Mesothelial cell of epicardium (in vitro differentiated cells): ENCODE data around the gene ENO1. TPM values are rescaled to one million over a fixed set of nuclear protein-coding genes. Genes with fewer than 3 reads are reported as not detected.
"Not testable (repeated sequence)": the region's sequence is repeated elsewhere in the genome, so short reads cannot be mapped to it uniquely, and the experiment has no call there.

ENCODE experiments used
- DNase-seq, 2 experiments: peaks; one replicate each; pipeline ENCODE4 v3.0.0; 2021; ENCODE audit warnings: low spot score in 2 of 2; ENCODE audit not compliant: unreplicated experiment in 2 of 2
- H3K27ac Mint-ChIP-seq: 2 replicates; pipeline ENCODE4 v1.8.0; 2021; ENCODE audit warnings: mixed read lengths
- H3K27me3 Mint-ChIP-seq: 2 replicates; pipeline ENCODE4 v1.8.0; 2021; ENCODE audit warnings: low read depth, mixed read lengths
- H3K36me3 Mint-ChIP-seq: 2 replicates; pipeline ENCODE4 v1.8.0; 2021; ENCODE audit warnings: mixed read lengths
- H3K4me1 Mint-ChIP-seq: 2 replicates; pipeline ENCODE4 v1.8.0; 2021; ENCODE audit warnings: mixed read lengths
- H3K4me3 Mint-ChIP-seq: 2 replicates; pipeline ENCODE4 v1.8.0; 2021; ENCODE audit warnings: mild to moderate bottlenecking, moderate library complexity, mixed read lengths
- H3K9me3 Mint-ChIP-seq: 2 replicates; pipeline ENCODE4 v1.8.0; 2021; ENCODE audit warnings: mixed read lengths
- total RNA-seq: library from RNA; stranded (reverse); gene quantifications from 3 replicates; pipeline ENCODE4 v1.2.1, GENCODE V29; 2021
- TF ChIP-seq, protein P1 (sequence below): fragments of 200-600 bp; sonication (generic); IDR thresholded peaks from one replicate; pipeline ENCODE4 v1.5.0; 2021; ENCODE audit warnings: antibody characterized with exemption; ENCODE audit not compliant: unreplicated experiment

The ENO1 gene
- total RNA-seq = 1,024 to 1,067 TPM (median 1,030 TPM) in 3 replicates

DNA sequence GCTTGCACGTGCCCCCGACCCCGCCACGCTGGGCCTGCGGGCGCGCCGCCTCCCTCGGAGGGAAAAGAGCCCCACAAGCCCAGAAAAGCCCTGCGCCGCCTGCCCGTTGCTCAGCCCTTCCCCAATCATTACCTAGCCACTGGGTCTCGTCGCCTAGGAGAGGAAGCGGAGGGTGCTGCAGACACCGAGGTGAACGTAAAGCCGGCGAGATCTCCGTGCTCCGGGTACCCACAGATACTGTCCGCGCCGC, at the start of gene ENO1:
Gene ENO1 (minus strand): TSS at position 239 of the 250 bp plus-strand sequence. CDS start 3,778 bp downstream, outside the sequence.
- Mint-ChIP-seq H3K27me3 (no peaks in the 10 kb centered on the region), H3K9me3 (no peaks in the 10 kb centered on the region), H3K4me1 (peaks cover 47% of the 10 kb centered on the region), H3K4me3 (peak within 1 kb of the TSS; percentile 92), H3K27ac (peak within 1 kb of the TSS; percentile 98), H3K36me3 (peaks cover 9% of the 10 kb centered on the region)
- TF ChIP-seq, protein P1, sequence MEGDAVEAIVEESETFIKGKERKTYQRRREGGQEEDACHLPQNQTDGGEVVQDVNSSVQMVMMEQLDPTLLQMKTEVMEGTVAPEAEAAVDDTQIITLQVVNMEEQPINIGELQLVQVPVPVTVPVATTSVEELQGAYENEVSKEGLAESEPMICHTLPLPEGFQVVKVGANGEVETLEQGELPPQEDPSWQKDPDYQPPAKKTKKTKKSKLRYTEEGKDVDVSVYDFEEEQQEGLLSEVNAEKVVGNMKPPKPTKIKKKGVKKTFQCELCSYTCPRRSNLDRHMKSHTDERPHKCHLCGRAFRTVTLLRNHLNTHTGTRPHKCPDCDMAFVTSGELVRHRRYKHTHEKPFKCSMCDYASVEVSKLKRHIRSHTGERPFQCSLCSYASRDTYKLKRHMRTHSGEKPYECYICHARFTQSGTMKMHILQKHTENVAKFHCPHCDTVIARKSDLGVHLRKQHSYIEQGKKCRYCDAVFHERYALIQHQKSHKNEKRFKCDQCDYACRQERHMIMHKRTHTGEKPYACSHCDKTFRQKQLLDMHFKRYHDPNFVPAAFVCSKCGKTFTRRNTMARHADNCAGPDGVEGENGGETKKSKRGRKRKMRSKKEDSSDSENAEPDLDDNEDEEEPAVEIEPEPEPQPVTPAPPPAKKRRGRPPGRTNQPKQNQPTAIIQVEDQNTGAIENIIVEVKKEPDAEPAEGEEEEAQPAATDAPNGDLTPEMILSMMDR = no peak
- DNase-seq = no peak

DNA sequence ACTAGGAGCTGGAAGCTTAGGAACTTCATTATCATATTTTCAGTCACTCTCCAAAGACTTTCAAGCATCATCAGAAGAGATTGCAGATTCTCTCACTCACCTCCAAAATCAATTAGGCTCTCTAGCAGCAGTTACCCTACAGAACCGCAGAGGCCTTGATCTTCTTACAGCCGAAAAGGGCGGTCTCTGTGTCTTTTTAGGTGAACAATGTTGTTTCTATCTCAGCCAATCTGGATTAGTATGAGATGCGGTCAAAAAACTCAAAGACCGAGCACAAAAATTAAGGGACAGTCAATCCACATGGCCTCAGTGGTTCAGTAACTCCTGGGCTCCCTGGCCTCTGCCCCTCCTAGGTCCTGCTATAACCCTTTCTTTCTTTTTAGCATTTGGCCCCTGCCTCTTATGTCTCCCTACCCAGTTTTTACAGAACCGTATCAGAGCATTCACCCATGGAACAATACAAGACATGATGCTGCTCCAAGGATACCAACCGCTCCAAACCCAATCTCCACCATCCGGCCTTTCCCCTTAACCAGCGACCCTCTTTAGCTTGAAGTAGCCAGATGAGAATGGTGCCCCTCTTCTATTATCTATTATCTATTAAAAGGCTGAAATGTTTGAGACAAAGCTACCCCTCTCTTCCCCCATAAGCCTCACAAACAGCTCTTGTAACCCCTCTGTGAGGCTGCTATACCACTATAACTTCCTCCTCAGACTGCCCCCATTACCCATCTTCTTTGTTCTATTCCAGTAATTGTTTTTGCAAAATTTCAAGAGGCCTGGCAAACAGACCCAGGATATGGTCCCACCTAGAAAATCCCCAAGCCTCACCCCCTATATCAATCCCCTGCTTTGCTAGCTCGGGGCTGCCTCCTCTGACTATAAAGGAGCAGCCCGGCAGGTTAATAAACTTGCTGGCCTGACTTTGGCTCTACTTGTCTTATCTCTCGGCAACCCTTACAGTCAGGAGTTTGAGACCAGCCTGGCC, 48.5 kb upstream of the ENO1 start:
- no peaks in the 10 kb centered on the region for H3K27me3 Mint-ChIP-seq
- H3K9me3 Mint-ChIP-seq = no peaks in the 10 kb centered on the region
- no peaks in the 10 kb centered on the region for H3K4me1 Mint-ChIP-seq
- H3K36me3 Mint-ChIP-seq = no peaks in the 10 kb centered on the region
- TF ChIP-seq, protein P1 = no peak
- DNase-seq = no peak
- H3K4me3 Mint-ChIP-seq = no peak overlapping the region
- H3K27ac Mint-ChIP-seq = no peak overlapping the region

DNA sequence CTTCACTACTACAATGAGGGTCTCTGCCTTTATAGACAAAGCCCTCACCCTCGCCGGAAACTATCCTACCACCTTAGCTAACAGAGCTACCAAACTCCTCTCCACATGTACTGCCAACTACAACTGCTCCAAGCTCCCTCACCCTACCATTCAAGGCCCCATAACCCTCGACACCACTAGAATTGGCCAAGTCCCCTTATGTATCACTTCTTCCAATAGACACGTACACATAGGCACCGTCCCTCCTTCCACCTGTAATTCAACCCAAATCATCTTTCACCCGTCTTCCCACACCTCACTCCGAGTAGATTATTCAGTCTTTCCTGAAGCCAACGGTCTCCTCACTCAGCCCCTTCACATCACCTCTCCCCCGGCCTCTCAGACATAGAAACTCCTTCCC, 47.5 kb upstream of the ENO1 start:
- Mint-ChIP-seq H3K27me3 (no peaks in the 10 kb centered on the region), H3K9me3 (no peaks in the 10 kb centered on the region), H3K4me1 (no peaks in the 10 kb centered on the region), H3K36me3 (no peaks in the 10 kb centered on the region), H3K27ac (no peak overlapping the region), H3K4me3 (no peak overlapping the region)
- TF ChIP-seq, protein P1 = no peak
- no peak for DNase-seq

DNA sequence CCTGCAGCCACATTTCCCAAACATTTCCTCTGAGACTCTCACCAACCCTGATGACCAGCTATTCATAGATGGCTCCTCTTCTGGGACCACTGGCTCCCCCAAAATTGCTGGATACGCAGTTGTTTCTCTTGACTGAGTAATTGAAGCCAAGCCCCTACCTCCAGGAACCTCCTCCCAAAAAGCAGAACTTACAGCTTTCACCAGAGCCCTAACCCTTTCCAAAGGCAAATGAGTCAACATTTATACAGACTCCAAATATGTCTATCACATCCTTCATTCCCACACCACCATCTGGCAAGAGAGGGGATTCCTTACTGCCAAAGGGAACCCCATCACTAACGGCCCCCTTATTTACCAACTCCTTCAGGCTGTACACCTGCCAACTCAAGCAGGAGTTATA, 46.9 kb upstream of the ENO1 start:
- H3K9me3 Mint-ChIP-seq = no peaks in the 10 kb centered on the region
- DNase-seq = no peak
- TF ChIP-seq, protein P1 = no peak
- no peak overlapping the region for H3K27ac Mint-ChIP-seq
- H3K4me3 Mint-ChIP-seq = no peak overlapping the region
- no peaks in the 10 kb centered on the region for H3K4me1 Mint-ChIP-seq
- no peaks in the 10 kb centered on the region for H3K36me3 Mint-ChIP-seq
- H3K27me3 Mint-ChIP-seq = no peaks in the 10 kb centered on the region

DNA sequence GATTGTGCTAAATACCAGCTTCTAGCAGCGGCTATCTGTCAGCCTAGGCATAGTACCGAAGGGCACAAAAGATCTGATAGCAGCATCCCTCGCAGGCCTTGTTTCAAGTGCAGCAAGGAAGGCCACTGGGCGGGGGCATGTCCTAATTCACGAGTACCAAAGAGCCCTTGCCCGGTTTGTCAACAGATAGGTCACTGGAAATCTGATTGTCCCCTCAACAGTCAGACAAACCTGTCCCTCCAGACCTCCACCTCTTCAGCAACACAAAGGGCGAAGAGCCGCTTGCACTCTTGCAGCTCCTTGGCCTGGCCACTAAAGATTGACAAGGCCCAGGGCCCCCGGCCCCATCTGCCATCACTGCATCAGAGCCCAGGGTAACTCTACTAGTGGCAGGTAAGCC, 44.5 kb upstream of the ENO1 start:
- H3K4me1 Mint-ChIP-seq = peaks cover 2% of the 10 kb centered on the region
- TF ChIP-seq, protein P1 = no peak
- H3K36me3 Mint-ChIP-seq = no peaks in the 10 kb centered on the region
- no peak for DNase-seq
- H3K27me3 Mint-ChIP-seq = no peaks in the 10 kb centered on the region
- no peak overlapping the region for H3K27ac Mint-ChIP-seq
- no peak overlapping the region for H3K4me3 Mint-ChIP-seq
- H3K9me3 Mint-ChIP-seq = no peaks in the 10 kb centered on the region

- not testable (repeated sequence) for H3K4me3 Mint-ChIP-seq, H3K27me3 Mint-ChIP-seq, H3K9me3 Mint-ChIP-seq, H3K27ac Mint-ChIP-seq, DNase-seq, H3K36me3 Mint-ChIP-seq
- H3K4me1 Mint-ChIP-seq = peaks cover 14% of the 10 kb centered on the region
Observed at GRCh38 chr1:8917536-8917935, 39.0 kb upstream of the ENO1 start.
